OCI-LY1 (cell line): ENCODE data around the gene EYA3.

Source experiments
- H2AFZ ChIP-seq: fragments of 200-600 bp; sonication (generic), shearing (Covaris generic); 2 replicates; pipeline ENCODE4 v1.6.0; 2014; ENCODE audit warnings: antibody characterized with exemption, mild to moderate bottlenecking, low read length
- H3F3A ChIP-seq: fragments of 200-600 bp; sonication (generic), shearing (Covaris generic); 2 replicates; pipeline ENCODE4 v1.6.0; 2014; ENCODE audit warnings: mild to moderate bottlenecking, antibody characterized with exemption, low read length, moderate library complexity; ENCODE audit not compliant: insufficient read depth
- H3K27ac ChIP-seq: fragments of 200-600 bp; sonication (generic); 2 replicates; pipeline ENCODE4 v1.5.1; 2014; ENCODE audit warnings: low read length, mixed run types, mild to moderate bottlenecking, low read depth; ENCODE audit not compliant: poor library complexity, severe bottlenecking
- H3K27me3 ChIP-seq: fragments of 200-600 bp; sonication (generic); 2 replicates; pipeline ENCODE4 v1.6.0; 2014; ENCODE audit warnings: antibody characterized with exemption, mild to moderate bottlenecking, low read length, moderate library complexity; ENCODE audit not compliant: insufficient read depth
- H3K36me3 ChIP-seq: fragments of 200-600 bp; sonication (generic); 2 replicates; pipeline ENCODE4 v1.6.1; 2014; ENCODE audit warnings: mild to moderate bottlenecking, antibody characterized with exemption, low read length, moderate library complexity, mixed read lengths; ENCODE audit not compliant: insufficient read depth
- H3K4me1 ChIP-seq: fragments of 200-600 bp; sonication (generic); 2 replicates; pipeline ENCODE4 v1.5.1; 2014; ENCODE audit warnings: mild to moderate bottlenecking, low read length, moderate library complexity; ENCODE audit not compliant: insufficient read depth, severe bottlenecking
- H3K4me2 ChIP-seq: fragments of 200-600 bp; sonication (generic), shearing (Covaris generic); 2 replicates; pipeline ENCODE4 v1.6.1; 2014; ENCODE audit warnings: low read length
- H3K4me3 ChIP-seq: fragments of 200-600 bp; sonication (generic); 2 replicates; pipeline ENCODE4 v1.5.1; 2014; ENCODE audit warnings: low read length, low read depth, mild to moderate bottlenecking, mixed read lengths; ENCODE audit not compliant: poor library complexity, severe bottlenecking
- H3K79me2 ChIP-seq: fragments of 200-600 bp; shearing (Covaris generic); 2 replicates; pipeline ENCODE4 v1.6.1; 2016; ENCODE audit warnings: mixed run types, low read length, mixed read lengths; ENCODE audit not compliant: insufficient read depth
- H3K9ac ChIP-seq: fragments of 200-600 bp; sonication (generic), shearing (Covaris generic); 2 replicates; pipeline ENCODE4 v1.6.1; 2014; ENCODE audit warnings: mild to moderate bottlenecking, low read length, mixed read lengths
- H3K9me2 ChIP-seq: fragments of 200-600 bp; sonication (generic), shearing (Covaris generic); 2 replicates; pipeline ENCODE4 v1.6.1; 2014; ENCODE audit warnings: low read depth, mild to moderate bottlenecking, low read length, mixed read lengths
- H3K9me3 ChIP-seq: fragments of 200-600 bp; shearing (Covaris generic); 2 replicates; pipeline ENCODE4 v1.6.1; 2014; ENCODE audit warnings: low read length, mixed read lengths
- H4K20me1 ChIP-seq: fragments of 200-600 bp; sonication (generic), shearing (Covaris generic); 2 replicates; pipeline ENCODE4 v1.6.0; 2016; ENCODE audit warnings: mild to moderate bottlenecking, low read length; ENCODE audit not compliant: insufficient read depth
- CTCF ChIP-seq: fragments of 200-600 bp; sonication (generic), shearing (Covaris generic); IDR thresholded peaks from 2 replicates; pipeline ENCODE4 v1.5.1; 2017; ENCODE audit warnings: mild to moderate bottlenecking, antibody characterized with exemption, low read length, moderate library complexity, mixed read lengths
- EZH2 ChIP-seq: fragments of 200-600 bp; sonication (generic), shearing (Covaris generic); IDR thresholded peaks from 2 replicates; pipeline ENCODE4 v1.8.0; 2017; ENCODE audit warnings: borderline replicate concordance, mixed run types, mild to moderate bottlenecking, antibody characterized with exemption, low read length, moderate library complexity, mixed read lengths

EYA3 gene

DNA sequence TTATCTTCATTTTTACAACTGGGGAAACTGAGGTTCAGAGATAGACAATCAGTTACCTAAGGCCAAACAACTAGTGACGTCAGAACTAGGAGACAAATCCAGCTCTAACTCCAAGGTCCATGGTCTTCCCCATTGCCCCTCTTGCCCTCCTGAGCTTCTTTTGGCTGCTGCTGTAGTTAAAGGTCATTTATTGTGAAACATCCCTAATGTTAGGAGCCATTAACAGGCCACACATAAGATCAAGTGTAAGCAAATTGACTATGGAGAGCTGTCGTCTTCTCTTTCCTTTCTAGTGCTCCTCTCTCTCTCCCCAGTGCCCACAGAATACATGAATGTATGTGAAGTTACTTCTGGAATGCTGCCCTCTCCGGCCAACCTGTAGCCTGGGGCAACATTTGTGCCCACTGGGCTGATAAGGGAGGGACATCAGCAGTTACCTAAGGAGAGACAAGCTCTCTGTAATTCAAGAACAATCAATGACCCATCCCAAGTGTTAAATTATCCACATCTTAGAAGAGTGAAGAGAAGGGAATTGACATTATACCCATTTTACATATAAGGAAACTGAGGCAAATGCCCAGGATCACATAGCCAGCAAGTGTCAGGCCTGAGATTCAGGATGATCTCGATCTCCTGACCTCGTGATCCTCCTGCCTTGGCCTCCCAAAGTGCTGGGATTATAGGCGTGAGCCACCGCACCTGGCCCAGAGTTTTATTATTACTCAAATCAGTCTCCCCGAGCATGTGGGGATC lies 47.9 kb upstream of the EYA3 start:
- Histone ChIP-seq H3K4me2 (no peak overlapping the region), H3F3A (no peaks in the 10 kb centered on the region), H3K79me2 (no peaks in the 10 kb centered on the region), H3K27ac (peak overlapping the region; percentile 46), H2AFZ (no peak overlapping the region), H3K9me2 (no peaks in the 10 kb centered on the region), H3K4me1 (peaks cover 39% of the 10 kb centered on the region), H3K27me3 (no peaks in the 10 kb centered on the region), H3K4me3 (no peak overlapping the region), H4K20me1 (no peaks in the 10 kb centered on the region), H3K9me3 (peaks cover 6% of the 10 kb centered on the region; the same call in 1 of the 2 replicates), H3K9ac (no peak overlapping the region), H3K36me3 (peaks cover 5% of the 10 kb centered on the region; the same call in 1 of the 2 replicates)
- TF ChIP-seq EZH2 (no peak), CTCF (no peak)

DNA sequence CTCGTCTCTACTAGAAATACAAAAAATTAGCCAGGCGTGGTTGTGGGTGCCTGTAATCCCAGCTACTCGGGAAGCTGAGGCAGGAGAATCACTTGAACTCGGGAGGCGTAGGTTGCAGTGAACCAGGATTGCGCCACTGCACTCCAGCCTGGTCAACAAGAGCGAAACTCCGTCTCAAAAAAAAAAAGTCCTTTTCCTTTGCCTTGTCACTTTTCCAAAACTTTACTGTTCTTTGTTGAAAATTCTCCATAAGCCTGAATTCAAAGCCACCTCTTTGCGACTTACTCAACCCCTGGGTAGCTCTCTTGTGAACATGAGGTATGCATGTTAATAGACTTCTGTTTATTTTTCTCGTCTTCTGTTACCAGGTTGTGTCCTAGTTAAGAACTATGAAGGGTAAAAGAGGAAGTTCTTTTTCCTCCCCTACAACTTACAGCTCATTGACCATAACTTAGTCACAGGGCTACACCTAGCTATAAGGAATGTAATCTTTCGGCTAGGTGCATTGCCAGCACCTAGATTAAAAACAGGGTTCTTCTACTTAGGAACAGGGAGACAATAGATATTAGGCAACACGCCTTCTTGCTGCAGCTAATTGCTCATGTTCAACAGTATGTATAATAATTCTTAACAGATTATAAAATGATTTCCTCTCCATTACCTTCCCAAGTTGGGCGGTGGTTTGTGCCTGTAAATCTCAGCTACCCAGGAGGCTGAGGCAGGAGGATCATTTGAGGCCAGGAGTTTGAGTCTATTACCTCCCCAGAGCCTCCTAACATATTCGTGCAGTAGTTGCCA lies 47.2 kb upstream of the EYA3 start:
- H3K9me3 ChIP-seq = peaks cover 6% of the 10 kb centered on the region; the same call in 1 of the 2 replicates
- no peaks in the 10 kb centered on the region for H3K79me2 ChIP-seq
- H3K4me1 ChIP-seq = peaks cover 39% of the 10 kb centered on the region
- H3K4me3 ChIP-seq = no peak overlapping the region
- peak overlapping the region; percentile 46 for H3K27ac ChIP-seq
- peak overlapping the region; percentile 21; the same call in 1 of the 2 replicates for H3K4me2 ChIP-seq
- no peaks in the 10 kb centered on the region for H3F3A ChIP-seq
- no peaks in the 10 kb centered on the region for H3K27me3 ChIP-seq
- H3K36me3 ChIP-seq = peaks cover 5% of the 10 kb centered on the region; the same call in 1 of the 2 replicates
- no peaks in the 10 kb centered on the region for H3K9me2 ChIP-seq
- no peak overlapping the region for H2AFZ ChIP-seq
- no peak overlapping the region for H3K9ac ChIP-seq
- no peak for TF ChIP-seq CTCF
- TF ChIP-seq EZH2 = no peak
- no peaks in the 10 kb centered on the region for H4K20me1 ChIP-seq

DNA sequence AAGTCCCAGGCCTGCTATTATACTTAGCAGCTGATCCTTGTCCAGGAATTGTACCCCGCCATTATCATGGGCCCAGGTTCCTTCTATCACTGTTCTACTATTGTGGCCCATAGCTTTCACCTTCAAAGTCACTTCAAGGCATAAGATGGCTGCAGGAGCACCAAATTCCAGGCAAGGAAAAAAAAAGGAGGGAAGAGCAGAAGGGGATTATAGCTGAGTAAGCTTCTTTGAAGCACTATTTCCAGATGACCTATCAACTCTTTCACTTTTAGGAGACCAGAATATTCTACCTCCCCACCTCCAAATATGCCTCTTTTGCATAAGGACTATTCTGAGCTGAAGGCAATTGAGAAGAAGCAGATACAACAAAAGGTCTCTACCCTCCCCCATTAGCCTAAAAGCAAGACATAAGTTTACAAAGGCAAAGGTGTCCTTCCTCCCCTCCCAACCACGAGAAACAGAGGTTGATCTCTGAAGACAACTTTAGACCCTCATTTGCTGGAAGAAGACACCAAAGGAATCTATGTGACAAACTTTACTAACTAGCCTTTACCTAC lies 46.3 kb upstream of the EYA3 start:
- H3K4me1 ChIP-seq = peaks cover 39% of the 10 kb centered on the region
- no peak overlapping the region for H2AFZ ChIP-seq
- no peak overlapping the region for H3K9ac ChIP-seq
- H3K27ac ChIP-seq = peak overlapping the region; percentile 46
- H3K4me3 ChIP-seq = no peak overlapping the region
- peaks cover 6% of the 10 kb centered on the region; the same call in 1 of the 2 replicates for H3K9me3 ChIP-seq
- no peaks in the 10 kb centered on the region for H3F3A ChIP-seq
- H4K20me1 ChIP-seq = no peaks in the 10 kb centered on the region
- no peaks in the 10 kb centered on the region for H3K79me2 ChIP-seq
- H3K27me3 ChIP-seq = no peaks in the 10 kb centered on the region
- no peaks in the 10 kb centered on the region for H3K9me2 ChIP-seq
- no peak for TF ChIP-seq EZH2
- no peak for TF ChIP-seq CTCF
- H3K4me2 ChIP-seq = no peak overlapping the region
- H3K36me3 ChIP-seq = peaks cover 5% of the 10 kb centered on the region; the same call in 1 of the 2 replicates
